Measurements from ENCODE around the gene LMCD1.

LMCD1 gene

DNA sequence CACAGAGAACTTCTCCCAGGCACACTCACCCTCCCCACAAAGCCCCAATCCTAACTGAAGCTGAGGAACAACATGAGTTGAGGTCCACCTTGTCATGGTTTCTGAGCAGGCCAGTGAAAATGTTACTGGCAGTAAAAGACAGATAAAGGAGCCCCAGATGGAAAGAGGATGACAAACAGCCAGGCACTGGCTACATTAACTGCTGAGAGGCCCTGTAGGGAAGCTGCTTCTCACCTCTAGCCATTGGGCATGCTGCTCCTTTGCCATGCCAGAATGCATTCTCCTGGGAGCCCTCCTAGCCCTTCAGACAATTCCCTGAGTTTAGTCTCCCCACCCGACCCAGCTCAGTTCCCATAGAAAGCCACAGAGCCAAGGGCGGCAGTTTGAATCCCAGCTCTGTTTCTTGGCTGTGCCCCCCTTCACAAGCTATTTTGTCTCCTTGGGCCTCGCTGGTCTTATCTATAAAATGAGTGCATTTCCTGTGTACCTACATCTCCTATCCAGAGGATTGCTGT, 60.5 kb downstream of the LMCD1 start:
- no peak for TF ChIP-seq NFIC (IDR thresholded peaks at IDR 0.05)
- TF ChIP-seq, protein P1, sequence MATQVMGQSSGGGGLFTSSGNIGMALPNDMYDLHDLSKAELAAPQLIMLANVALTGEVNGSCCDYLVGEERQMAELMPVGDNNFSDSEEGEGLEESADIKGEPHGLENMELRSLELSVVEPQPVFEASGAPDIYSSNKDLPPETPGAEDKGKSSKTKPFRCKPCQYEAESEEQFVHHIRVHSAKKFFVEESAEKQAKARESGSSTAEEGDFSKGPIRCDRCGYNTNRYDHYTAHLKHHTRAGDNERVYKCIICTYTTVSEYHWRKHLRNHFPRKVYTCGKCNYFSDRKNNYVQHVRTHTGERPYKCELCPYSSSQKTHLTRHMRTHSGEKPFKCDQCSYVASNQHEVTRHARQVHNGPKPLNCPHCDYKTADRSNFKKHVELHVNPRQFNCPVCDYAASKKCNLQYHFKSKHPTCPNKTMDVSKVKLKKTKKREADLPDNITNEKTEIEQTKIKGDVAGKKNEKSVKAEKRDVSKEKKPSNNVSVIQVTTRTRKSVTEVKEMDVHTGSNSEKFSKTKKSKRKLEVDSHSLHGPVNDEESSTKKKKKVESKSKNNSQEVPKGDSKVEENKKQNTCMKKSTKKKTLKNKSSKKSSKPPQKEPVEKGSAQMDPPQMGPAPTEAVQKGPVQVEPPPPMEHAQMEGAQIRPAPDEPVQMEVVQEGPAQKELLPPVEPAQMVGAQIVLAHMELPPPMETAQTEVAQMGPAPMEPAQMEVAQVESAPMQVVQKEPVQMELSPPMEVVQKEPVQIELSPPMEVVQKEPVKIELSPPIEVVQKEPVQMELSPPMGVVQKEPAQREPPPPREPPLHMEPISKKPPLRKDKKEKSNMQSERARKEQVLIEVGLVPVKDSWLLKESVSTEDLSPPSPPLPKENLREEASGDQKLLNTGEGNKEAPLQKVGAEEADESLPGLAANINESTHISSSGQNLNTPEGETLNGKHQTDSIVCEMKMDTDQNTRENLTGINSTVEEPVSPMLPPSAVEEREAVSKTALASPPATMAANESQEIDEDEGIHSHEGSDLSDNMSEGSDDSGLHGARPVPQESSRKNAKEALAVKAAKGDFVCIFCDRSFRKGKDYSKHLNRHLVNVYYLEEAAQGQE (IDR thresholded peaks at IDR 0.05; ENCODE audit: low read depth) = no peak
- TF ChIP-seq, protein P2, sequence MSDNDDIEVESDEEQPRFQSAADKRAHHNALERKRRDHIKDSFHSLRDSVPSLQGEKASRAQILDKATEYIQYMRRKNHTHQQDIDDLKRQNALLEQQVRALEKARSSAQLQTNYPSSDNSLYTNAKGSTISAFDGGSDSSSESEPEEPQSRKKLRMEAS (IDR thresholded peaks at IDR 0.05) = no peak
- no peak for TF ChIP-seq TCF12 (IDR thresholded peaks at IDR 0.05; ENCODE audit: low read depth)
- no peak for TF ChIP-seq EGR1 (IDR thresholded peaks at IDR 0.05)
- no peak for TF ChIP-seq CEBPB (IDR thresholded peaks at IDR 0.05)
- TF ChIP-seq TEAD4 (IDR thresholded peaks at IDR 0.05) = no peak
- TF ChIP-seq RAD21 (IDR thresholded peaks at IDR 0.05; ENCODE audit: low read depth) = no peak
- TF ChIP-seq YY1 (IDR thresholded peaks at IDR 0.05; ENCODE audit: low read depth) = no peak
- no peak for TF ChIP-seq FOXM1 (IDR thresholded peaks at IDR 0.05; ENCODE audit: borderline replicate concordance, low read depth)
- TF ChIP-seq, protein P3, sequence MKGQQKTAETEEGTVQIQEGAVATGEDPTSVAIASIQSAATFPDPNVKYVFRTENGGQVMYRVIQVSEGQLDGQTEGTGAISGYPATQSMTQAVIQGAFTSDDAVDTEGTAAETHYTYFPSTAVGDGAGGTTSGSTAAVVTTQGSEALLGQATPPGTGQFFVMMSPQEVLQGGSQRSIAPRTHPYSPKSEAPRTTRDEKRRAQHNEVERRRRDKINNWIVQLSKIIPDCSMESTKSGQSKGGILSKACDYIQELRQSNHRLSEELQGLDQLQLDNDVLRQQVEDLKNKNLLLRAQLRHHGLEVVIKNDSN (IDR thresholded peaks at IDR 0.05) = no peak
- no peak for TF ChIP-seq EP300 (IDR thresholded peaks at IDR 0.05; ENCODE audit: borderline replicate concordance)
- TF ChIP-seq CREB1 (IDR thresholded peaks at IDR 0.05; ENCODE audit: low read depth) = no peak
- no peak for TF ChIP-seq TAF1 (IDR thresholded peaks at IDR 0.05; ENCODE audit: low read depth)
- no peak for TF ChIP-seq ZBTB7A (IDR thresholded peaks at IDR 0.05; ENCODE audit: low read depth)

DNA sequence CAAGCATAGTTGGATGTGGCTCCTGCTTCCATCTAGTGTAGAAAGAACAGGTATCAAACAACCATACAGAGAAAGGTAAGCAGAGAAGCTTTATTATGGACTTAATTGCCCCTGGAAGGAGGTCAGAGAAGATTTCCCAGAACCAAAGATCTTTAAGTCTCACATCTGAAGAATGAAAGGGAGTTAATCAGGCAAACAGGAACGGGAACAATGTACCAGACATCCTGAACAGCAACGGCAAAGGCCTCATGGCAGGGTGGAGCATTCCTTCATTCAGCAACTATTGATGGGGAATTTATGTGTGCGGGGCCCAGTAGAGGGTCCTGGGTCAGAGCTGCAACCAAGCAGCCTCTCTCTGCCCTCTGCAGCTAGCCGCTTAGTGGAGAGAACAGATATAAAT, 61.5 kb downstream of the LMCD1 start:
- TF ChIP-seq CEBPB (IDR thresholded peaks at IDR 0.05) (no peak), EP300 (IDR thresholded peaks at IDR 0.05; ENCODE audit: borderline replicate concordance) (no peak), TAF1 (IDR thresholded peaks at IDR 0.05; ENCODE audit: low read depth) (no peak), ZBTB7A (IDR thresholded peaks at IDR 0.05; ENCODE audit: low read depth) (no peak), YY1 (IDR thresholded peaks at IDR 0.05; ENCODE audit: low read depth) (no peak), TCF12 (IDR thresholded peaks at IDR 0.05; ENCODE audit: low read depth) (no peak), CREB1 (IDR thresholded peaks at IDR 0.05; ENCODE audit: low read depth) (no peak), TEAD4 (IDR thresholded peaks at IDR 0.05) (no peak), NFIC (IDR thresholded peaks at IDR 0.05) (no peak), RAD21 (IDR thresholded peaks at IDR 0.05; ENCODE audit: low read depth) (no peak), EGR1 (IDR thresholded peaks at IDR 0.05) (no peak), FOXM1 (IDR thresholded peaks at IDR 0.05; ENCODE audit: borderline replicate concordance, low read depth) (no peak)
- TF ChIP-seq, protein P1 (IDR thresholded peaks at IDR 0.05; ENCODE audit: low read depth) = no peak
- TF ChIP-seq, protein P3 (IDR thresholded peaks at IDR 0.05) = no peak
- TF ChIP-seq, protein P2 (IDR thresholded peaks at IDR 0.05) = no peak

DNA sequence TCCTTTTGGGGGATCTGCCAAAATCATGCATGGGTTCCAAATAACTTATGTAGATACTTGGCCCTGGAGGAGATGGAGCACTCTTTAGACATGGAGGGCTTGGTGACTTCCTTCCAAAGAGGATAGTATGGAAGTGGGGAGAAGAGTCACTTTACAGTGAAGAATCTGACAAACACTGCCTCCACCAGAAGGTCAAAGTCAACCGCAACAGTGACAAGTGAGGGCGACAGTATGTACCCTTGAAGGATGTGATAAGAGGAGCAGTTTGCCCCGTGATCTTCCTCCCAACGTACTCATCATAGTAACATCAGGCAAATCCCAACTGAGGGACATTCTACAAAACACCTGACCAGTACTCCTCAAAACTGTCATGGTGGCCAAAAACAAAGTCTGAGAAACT, 62.0 kb downstream of the LMCD1 start:
- TF ChIP-seq TAF1 (IDR thresholded peaks at IDR 0.05; ENCODE audit: low read depth) = no peak
- no peak for TF ChIP-seq EP300 (IDR thresholded peaks at IDR 0.05; ENCODE audit: borderline replicate concordance)
- TF ChIP-seq CEBPB (IDR thresholded peaks at IDR 0.05) = no peak
- TF ChIP-seq FOXM1 (IDR thresholded peaks at IDR 0.05; ENCODE audit: borderline replicate concordance, low read depth) = no peak
- TF ChIP-seq TEAD4 (IDR thresholded peaks at IDR 0.05) = no peak
- no peak for TF ChIP-seq ZBTB7A (IDR thresholded peaks at IDR 0.05; ENCODE audit: low read depth)
- TF ChIP-seq EGR1 (IDR thresholded peaks at IDR 0.05) = no peak
- TF ChIP-seq, protein P1 (IDR thresholded peaks at IDR 0.05; ENCODE audit: low read depth) = no peak
- TF ChIP-seq YY1 (IDR thresholded peaks at IDR 0.05; ENCODE audit: low read depth) = no peak
- TF ChIP-seq CREB1 (IDR thresholded peaks at IDR 0.05; ENCODE audit: low read depth) = no peak
- no peak for TF ChIP-seq TCF12 (IDR thresholded peaks at IDR 0.05; ENCODE audit: low read depth)
- TF ChIP-seq, protein P2 (IDR thresholded peaks at IDR 0.05) = no peak
- TF ChIP-seq RAD21 (IDR thresholded peaks at IDR 0.05; ENCODE audit: low read depth) = no peak
- TF ChIP-seq, protein P3 (IDR thresholded peaks at IDR 0.05) = no peak
- TF ChIP-seq NFIC (IDR thresholded peaks at IDR 0.05) = no peak

All from Ishikawa (cell line).